H1 (cell line): ENCODE results near the gene LMX1B. TPM values are rescaled to one million over a fixed set of nuclear protein-coding genes. Genes with fewer than 3 reads are reported as not detected.

ENCODE experiments used
- KDM4A ChIP-seq: IDR thresholded peaks from one replicate; pipeline ENCODE4 v1.7.1; 2012; ENCODE audit warnings: low read depth, mild to moderate bottlenecking, moderate library complexity, low read length, inconsistent platforms; ENCODE audit not compliant: severe bottlenecking
- POLR2AphosphoS5 ChIP-seq: IDR thresholded peaks from 2 replicates; pipeline ENCODE4 v1.6.1; 2011; ENCODE audit warnings: low read depth, low read length
- SUZ12 ChIP-seq: fragments of 200-600 bp; sonication (generic); IDR thresholded peaks from 2 replicates; pipeline ENCODE4 v1.6.1; 2012; ENCODE audit warnings: mild to moderate bottlenecking, inconsistent platforms, low read length, moderate library complexity, mixed read lengths
- TBP ChIP-seq: IDR thresholded peaks from 2 replicates; pipeline ENCODE4 v1.6.1; 2011; ENCODE audit warnings: low read depth, low read length, improper control_type of control experiment
- polyA plus RNA-seq, 7 experiments: library from polyadenylated mRNA; depleted of rRNA in 3 of 7; stranded (reverse) in 5 of 7; unstranded in 2 of 7; fragments of >200 nt in 5 of 7; fragments of 200-250 nt in 2 of 7; gene quantifications; 1 replicate in 5 of 7; 2 replicates in 1 of 7; 4 replicates in 1 of 7; pipeline versions ENCODE4 v1.2.1 to v1.2.3, GENCODE V29; 2011 to 2013; ENCODE audit warnings: missing spikeins in 2 of 7, mixed read lengths in 2 of 7
- total RNA-seq: library from RNA; stranded (reverse); fragmentation: NEBNext Ultra II Directional; extraction: Animal tissue kit (Norgen Biotek cat#: 25700); gene quantifications from 2 replicates; pipeline ENCODE4 v1.2.1, GENCODE V29; 2021
- TF ChIP-seq, protein P1 (sequence below): IDR thresholded peaks from 2 replicates; pipeline ENCODE4 v1.6.1; 2012; ENCODE audit warnings: inconsistent platforms
- TF ChIP-seq, protein P2 (sequence below): IDR thresholded peaks from 2 replicates; pipeline ENCODE4 v1.6.1; 2011; ENCODE audit warnings: low read depth, mild to moderate bottlenecking, low read length; ENCODE audit not compliant: insufficient read depth

Gene LMX1B
- total and polyA plus RNA-seq, 2 of the 8 experiments (the other 6 are each of a cell fraction or from before 2014, with no cell fraction given): 0.09 to 0.37 TPM

DNA sequence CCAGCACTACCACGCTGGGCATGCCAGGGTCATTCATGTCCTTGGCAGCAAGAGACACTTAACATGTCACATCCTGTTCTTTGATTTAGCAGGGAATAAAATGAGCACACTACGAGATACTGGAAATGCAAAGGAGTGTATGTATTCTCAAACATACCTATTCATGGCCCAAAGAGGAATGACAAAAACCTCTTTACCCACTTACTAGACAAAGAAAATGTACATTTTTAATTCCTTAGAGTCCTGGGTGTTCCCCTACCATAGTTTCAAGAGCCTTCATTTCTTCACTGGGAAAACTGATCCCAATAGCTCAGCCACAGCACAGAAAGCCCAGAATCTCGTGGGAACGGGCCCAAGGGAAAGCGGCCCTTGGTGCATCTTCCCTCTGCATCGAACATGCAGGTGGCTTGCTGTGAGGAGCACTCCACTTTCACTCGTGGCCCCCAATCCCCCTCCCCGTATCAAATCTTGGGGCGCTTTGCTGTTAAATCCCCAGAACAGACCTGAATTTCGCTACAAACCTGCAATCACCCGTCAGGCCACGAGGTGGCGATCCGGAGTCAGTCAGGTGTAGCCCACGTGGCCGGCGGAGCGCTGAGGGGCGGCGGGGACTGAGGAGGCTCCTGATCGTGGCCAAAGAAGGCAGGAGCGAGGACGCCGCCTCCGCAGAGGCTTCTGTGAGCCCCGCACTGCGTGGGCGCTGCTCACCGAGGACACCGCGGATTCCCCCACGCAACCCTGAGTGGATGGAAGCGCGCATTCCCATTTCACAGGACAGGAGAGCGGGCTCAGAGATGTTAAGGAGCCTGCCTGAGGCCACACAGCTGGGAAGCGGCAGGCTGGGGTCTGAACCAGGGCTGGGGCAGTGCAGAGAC, 91.4 kb downstream of the LMX1B start (continued):
- TF ChIP-seq TBP: no peak
- TF ChIP-seq, protein P1, sequence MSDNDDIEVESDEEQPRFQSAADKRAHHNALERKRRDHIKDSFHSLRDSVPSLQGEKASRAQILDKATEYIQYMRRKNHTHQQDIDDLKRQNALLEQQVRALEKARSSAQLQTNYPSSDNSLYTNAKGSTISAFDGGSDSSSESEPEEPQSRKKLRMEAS: peak; percentile 100
- TF ChIP-seq, protein P2, sequence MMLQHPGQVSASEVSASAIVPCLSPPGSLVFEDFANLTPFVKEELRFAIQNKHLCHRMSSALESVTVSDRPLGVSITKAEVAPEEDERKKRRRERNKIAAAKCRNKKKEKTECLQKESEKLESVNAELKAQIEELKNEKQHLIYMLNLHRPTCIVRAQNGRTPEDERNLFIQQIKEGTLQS: peak; percentile 94
- 0 out of 2 replicates have a peak, but pooled peaks have one; percentile 1 for TF ChIP-seq SUZ12
- TF ChIP-seq POLR2AphosphoS5: no peak
- peak; percentile 55 for TF ChIP-seq KDM4A
